Measurements from ENCODE around the gene RPL10. TPM values are rescaled to one million over a fixed set of nuclear protein-coding genes. Genes with fewer than 3 reads are reported as not detected.

Gene RPL10
- total and polyA plus RNA-seq, 2 of the 8 experiments (the other 6 are each of a cell fraction or from before 2014, with no cell fraction given): 2,633 to 4,293 TPM

- TF ChIP-seq POU5F1 (IDR thresholded peaks at IDR 0.05; ENCODE audit: low read depth, low read length) (no peak), NANOG (IDR thresholded peaks at IDR 0.05; ENCODE audit: insufficient read depth, low read depth, low read length, poor library complexity, severe bottlenecking) (no peak)
These were observed 47.6 kb downstream of the RPL10 start (continued) for GRCh38 chrX:154445776-154446175.
